ENCODE data around the gene NIFK.
"Not testable (repeated sequence)": the region's sequence is repeated elsewhere in the genome, so short reads cannot be mapped to it uniquely, and the experiment has no call there.

NIFK gene

DNA sequence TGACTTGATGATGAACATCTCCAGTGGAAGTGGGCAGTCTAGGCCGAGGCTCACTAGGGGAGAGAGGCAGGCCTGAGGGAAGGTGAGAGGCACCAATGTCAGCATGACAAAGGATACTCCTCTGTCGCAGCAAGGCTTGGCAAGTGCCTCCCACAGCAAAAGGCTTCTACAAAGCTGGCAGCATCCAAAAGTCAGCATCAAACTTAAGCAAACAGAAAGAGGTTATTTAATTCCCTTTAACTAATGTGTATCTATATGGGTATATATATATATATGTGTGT, 41.6 kb downstream of the NIFK start:
- no peak overlapping the region for H3K4me3 Mint-ChIP-seq
- H3K4me1 Mint-ChIP-seq: peaks cover 11% of the 10 kb centered on the region
- no peaks in the 10 kb centered on the region for H3K9me3 Mint-ChIP-seq
- DNase-seq (ENCODE audit: low spot score in 2 of 2): no peak
- H3K27ac Mint-ChIP-seq: no peak overlapping the region
- H3K36me3 Mint-ChIP-seq: peaks cover 1% of the 10 kb centered on the region
- peaks cover 8% of the 10 kb centered on the region for H3K27me3 Mint-ChIP-seq
- ATAC-seq (ENCODE audit: low read depth): no peak

GRCh38 chr2:121694398-121695170, 42.1 kb downstream of the NIFK start:
- no peak for ATAC-seq (ENCODE audit: low read depth)
- Mint-ChIP-seq H3K4me3 (no peak overlapping the region), H3K9me3 (no peaks in the 10 kb centered on the region), H3K27ac (no peak overlapping the region), H3K4me1 (peaks cover 9% of the 10 kb centered on the region), H3K27me3 (peaks cover 7% of the 10 kb centered on the region), H3K36me3 (peaks cover 1% of the 10 kb centered on the region)
- no peak for DNase-seq (ENCODE audit: low spot score in 2 of 2)

DNA sequence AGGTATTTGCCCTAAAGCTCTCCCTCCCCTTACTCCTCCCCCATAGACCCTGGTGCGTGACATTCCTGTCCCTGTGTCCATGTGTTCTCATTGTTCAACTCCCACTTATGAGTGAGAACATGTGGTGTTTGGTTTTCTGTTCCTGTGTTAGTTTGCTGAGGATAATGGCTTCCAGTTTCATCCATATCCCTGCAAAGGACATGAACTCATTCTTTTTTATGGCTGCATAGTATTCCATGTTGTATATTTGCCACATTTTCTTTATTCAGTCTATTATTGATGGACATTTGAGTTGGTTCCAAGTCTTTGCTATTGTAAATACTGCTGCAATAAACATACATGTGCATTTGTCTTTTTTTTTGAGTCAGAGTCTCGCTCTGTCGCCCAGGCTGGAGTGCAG, 46.1 kb downstream of the NIFK start:
- H3K4me3 Mint-ChIP-seq; DNase-seq (ENCODE audit: low spot score in 2 of 2); H3K9me3 Mint-ChIP-seq; H3K27me3 Mint-ChIP-seq; H3K27ac Mint-ChIP-seq; H3K4me1 Mint-ChIP-seq; H3K36me3 Mint-ChIP-seq; ATAC-seq (ENCODE audit: low read depth): not testable (repeated sequence)

DNA sequence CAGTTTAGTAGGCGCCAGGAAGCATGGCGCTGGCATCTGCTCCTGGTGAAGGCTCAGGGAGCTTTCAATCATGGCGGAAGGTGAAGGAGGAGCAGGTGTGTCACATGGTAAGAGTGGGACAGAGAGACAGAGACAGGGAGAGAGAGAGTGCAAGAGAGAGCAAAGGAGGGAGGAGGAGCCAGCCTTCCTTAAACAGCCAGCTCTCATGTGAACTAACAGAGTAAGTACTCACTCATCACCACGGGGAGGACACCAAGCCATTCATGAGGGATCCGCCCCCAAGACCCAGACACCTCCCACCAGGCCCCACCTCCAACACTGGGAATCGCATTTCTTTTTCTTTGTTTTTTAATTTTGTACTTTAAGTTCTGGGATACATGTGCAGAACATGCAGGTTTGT, 46.6 kb downstream of the NIFK start:
- DNase-seq (ENCODE audit: low spot score in 2 of 2): no peak

DNA sequence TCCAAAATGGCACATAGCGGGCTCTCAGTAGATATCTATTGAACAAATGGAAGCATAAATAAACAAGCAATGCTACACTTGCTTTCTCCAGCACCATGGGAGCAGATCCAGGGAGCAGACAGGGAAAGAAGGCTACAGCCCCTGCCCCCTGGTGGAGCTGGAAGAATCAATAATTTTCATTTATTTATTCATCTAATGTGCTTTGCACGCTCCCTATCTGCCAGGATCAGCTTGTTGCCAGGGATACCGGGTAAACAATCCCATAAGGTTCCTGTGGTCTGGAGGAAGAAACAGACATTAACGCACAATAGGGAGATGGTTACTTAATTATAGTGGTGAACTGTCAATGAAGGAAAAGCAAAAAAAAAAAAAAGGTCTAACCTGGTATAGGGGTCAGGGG, 47.3 kb downstream of the NIFK start:
- no peak for ATAC-seq (ENCODE audit: low read depth)
- no peaks in the 10 kb centered on the region for H3K36me3 Mint-ChIP-seq
- H3K27ac Mint-ChIP-seq: no peak overlapping the region
- peaks cover 6% of the 10 kb centered on the region for H3K4me1 Mint-ChIP-seq
- peaks cover under 1% of the 10 kb centered on the region for H3K9me3 Mint-ChIP-seq
- H3K27me3 Mint-ChIP-seq: no peaks in the 10 kb centered on the region
- H3K4me3 Mint-ChIP-seq: no peak overlapping the region
- DNase-seq (ENCODE audit: low spot score in 2 of 2): no peak

More for the DNA sequence above, 46.6 kb downstream of the NIFK start:
- peaks cover 6% of the 10 kb centered on the region for H3K4me1 Mint-ChIP-seq
- H3K4me3 Mint-ChIP-seq: no peak overlapping the region
- no peaks in the 10 kb centered on the region for H3K36me3 Mint-ChIP-seq
- no peaks in the 10 kb centered on the region for H3K9me3 Mint-ChIP-seq
- no peaks in the 10 kb centered on the region for H3K27me3 Mint-ChIP-seq
- H3K27ac Mint-ChIP-seq: no peak overlapping the region
- ATAC-seq (ENCODE audit: low read depth): no peak

DNA sequence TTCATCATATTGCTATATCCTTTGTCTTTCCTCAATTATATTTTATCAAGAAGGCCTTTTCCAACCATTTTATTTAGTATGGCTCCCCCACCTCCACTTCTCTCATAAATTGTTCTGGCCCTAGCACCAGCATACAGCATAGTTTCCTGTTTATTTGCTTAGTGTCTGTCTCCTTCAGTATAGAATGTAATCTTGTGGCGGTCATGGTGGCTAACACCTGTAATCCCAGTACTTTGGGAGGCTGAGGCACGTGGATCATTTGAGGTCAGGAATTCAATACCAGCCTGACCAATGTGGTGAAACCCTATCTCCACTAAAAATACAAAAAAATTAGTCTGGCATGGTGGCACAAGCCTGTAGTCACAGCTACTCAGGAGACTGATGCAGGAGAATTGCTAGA, 47.9 kb downstream of the NIFK start:
- H3K27me3 Mint-ChIP-seq: no peaks in the 10 kb centered on the region
- no peak overlapping the region for H3K4me3 Mint-ChIP-seq
- H3K27ac Mint-ChIP-seq: no peak overlapping the region
- no peak for ATAC-seq (ENCODE audit: low read depth)
- H3K9me3 Mint-ChIP-seq: peaks cover 5% of the 10 kb centered on the region
- H3K4me1 Mint-ChIP-seq: peaks cover 6% of the 10 kb centered on the region
- H3K36me3 Mint-ChIP-seq: peaks cover 2% of the 10 kb centered on the region
- DNase-seq (ENCODE audit: low spot score in 2 of 2): no peak

GRCh38 chr2:121686902-121687301, 49.8 kb downstream of the NIFK start:
- Mint-ChIP-seq H3K27ac (no peak overlapping the region), H3K4me3 (no peak overlapping the region), H3K36me3 (peaks cover 4% of the 10 kb centered on the region), H3K4me1 (peaks cover 6% of the 10 kb centered on the region), H3K9me3 (peaks cover 11% of the 10 kb centered on the region), H3K27me3 (no peaks in the 10 kb centered on the region)
- DNase-seq (ENCODE audit: low spot score in 2 of 2) (no peak), ATAC-seq (ENCODE audit: low read depth) (no peak)

DNA sequence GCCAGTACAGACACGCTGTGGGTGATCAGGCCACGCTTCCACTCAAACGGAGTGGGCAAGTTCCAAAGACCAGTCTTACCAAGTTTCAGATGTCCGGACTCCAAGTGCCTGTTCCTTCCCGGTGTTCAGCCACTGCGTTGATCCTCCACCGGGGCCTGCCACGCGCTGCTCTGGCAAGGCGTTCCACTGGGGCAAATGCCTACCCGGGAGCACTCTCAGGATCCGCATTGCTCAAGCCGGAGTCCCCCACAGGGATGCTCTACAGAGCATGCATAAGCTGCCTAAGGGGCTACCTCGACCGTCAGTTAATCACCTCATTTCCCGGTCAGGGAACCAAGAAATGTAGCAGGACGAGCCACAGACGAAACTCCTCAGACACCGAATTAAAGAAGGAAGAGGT, 50.5 kb downstream of the NIFK start:
- no peak for DNase-seq (ENCODE audit: low spot score in 2 of 2)
- H3K36me3 Mint-ChIP-seq: peaks cover 4% of the 10 kb centered on the region
- no peak overlapping the region for H3K27ac Mint-ChIP-seq
- no peak overlapping the region for H3K4me3 Mint-ChIP-seq
- peaks cover 12% of the 10 kb centered on the region for H3K9me3 Mint-ChIP-seq
- no peak for ATAC-seq (ENCODE audit: low read depth)
- peaks cover 6% of the 10 kb centered on the region for H3K4me1 Mint-ChIP-seq
- H3K27me3 Mint-ChIP-seq: no peaks in the 10 kb centered on the region

GRCh38 chr2:121682396-121683298, 54.0 kb downstream of the NIFK start:
- peaks cover 3% of the 10 kb centered on the region for H3K4me1 Mint-ChIP-seq
- H3K9me3 Mint-ChIP-seq: peaks cover 15% of the 10 kb centered on the region
- H3K36me3 Mint-ChIP-seq: peaks cover 4% of the 10 kb centered on the region
- H3K27ac Mint-ChIP-seq: no peak overlapping the region
- no peak for DNase-seq (ENCODE audit: low spot score in 2 of 2)
- H3K27me3 Mint-ChIP-seq: no peaks in the 10 kb centered on the region
- no peak for ATAC-seq (ENCODE audit: low read depth)
- H3K4me3 Mint-ChIP-seq: no peak overlapping the region

DNA sequence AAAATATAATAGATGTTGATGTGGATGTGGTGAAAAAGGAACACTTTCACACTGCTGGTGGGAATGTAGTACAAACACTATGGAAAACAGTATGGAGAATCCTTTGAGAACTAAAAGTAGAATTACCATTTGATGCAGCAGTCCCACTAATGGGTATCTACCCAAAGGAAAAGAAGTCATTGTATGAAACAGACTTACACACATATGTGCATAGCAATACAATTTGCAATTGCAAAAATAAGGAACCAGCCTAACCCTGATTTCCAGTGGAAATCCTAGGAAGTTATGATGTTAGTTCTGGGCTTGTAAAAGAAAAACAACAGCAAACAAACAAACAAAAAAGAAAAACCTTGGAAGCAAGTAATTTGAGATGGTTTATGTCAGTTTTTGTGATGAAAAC, 58.8 kb downstream of the NIFK start:
- no peak overlapping the region for H3K27ac Mint-ChIP-seq
- H3K4me3 Mint-ChIP-seq: no peak overlapping the region
- no peak for DNase-seq (ENCODE audit: low spot score in 2 of 2)
- peaks cover 2% of the 10 kb centered on the region for H3K36me3 Mint-ChIP-seq
- no peaks in the 10 kb centered on the region for H3K4me1 Mint-ChIP-seq
- ATAC-seq (ENCODE audit: low read depth): no peak
- no peaks in the 10 kb centered on the region for H3K27me3 Mint-ChIP-seq
- peaks cover 19% of the 10 kb centered on the region for H3K9me3 Mint-ChIP-seq
